CD4-positive, alpha-beta T cell treated with Interleukin-4 for 1 hour (primary cell): ENCODE results near the gene NPHP1.
"Not testable (repeated sequence)": the region's sequence is repeated elsewhere in the genome, so short reads cannot be mapped to it uniquely, and the experiment has no call there.

ENCODE experiments used
- DNase-seq, 2 donors: peaks; one replicate each; pipeline ENCODE4 v3.0.0-alpha.2; 2020 to 2022

The NPHP1 gene

DNA sequence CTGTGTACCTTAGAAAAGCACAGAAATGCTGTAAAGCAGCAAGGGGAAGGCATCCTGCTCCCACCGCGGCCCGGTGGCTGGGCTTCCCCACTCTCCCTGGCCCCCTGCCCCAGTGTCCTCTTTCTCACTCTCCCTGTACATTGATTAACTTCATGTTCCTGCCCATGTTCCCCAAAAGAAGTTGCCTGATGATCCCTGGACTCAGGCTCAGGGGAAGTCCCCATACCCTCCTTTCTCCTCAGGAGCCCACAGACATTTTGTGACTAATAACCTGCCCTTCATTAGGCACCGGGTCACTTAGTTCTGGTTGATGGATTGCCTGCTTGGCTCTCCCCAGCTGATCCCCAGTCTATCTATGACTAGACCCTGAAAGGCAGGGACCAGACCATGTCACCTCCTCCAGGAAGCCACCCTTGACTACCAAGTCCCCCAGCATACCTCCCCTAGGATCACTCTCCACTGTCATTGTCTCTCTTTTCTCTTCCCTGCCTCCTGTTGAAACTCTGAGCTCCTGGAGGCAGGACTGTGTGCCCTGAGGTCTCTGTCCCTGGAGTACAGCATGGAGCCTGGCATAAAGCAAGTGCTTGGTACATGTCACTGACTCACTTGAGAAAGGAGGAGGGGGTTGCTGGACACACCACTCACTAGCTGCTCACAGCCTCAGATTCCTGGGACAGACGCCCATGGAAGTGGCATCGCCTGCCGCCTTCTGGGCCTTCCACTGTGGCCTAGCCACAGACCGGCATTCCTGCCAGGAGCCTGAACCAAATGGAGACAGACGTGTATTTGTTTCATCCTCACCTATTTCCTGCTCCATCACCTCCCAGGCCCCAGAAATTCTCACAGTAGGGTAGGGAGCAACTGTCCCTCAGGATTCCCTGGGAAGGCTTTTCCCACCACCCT is 102.7 kb downstream of the NPHP1 start:
- DNase-seq: no peak

GRCh38 chr2:110101280-110101844 is 103.5 kb downstream of the NPHP1 start:
- DNase-seq: peak in 1 of 2 donors; percentile 30

GRCh38 chr2:110100880-110101279 is 103.9 kb downstream of the NPHP1 start:
- not testable (repeated sequence) for DNase-seq

GRCh38 chr2:110100480-110100879 is 104.3 kb downstream of the NPHP1 start:
- DNase-seq: no peak

DNA sequence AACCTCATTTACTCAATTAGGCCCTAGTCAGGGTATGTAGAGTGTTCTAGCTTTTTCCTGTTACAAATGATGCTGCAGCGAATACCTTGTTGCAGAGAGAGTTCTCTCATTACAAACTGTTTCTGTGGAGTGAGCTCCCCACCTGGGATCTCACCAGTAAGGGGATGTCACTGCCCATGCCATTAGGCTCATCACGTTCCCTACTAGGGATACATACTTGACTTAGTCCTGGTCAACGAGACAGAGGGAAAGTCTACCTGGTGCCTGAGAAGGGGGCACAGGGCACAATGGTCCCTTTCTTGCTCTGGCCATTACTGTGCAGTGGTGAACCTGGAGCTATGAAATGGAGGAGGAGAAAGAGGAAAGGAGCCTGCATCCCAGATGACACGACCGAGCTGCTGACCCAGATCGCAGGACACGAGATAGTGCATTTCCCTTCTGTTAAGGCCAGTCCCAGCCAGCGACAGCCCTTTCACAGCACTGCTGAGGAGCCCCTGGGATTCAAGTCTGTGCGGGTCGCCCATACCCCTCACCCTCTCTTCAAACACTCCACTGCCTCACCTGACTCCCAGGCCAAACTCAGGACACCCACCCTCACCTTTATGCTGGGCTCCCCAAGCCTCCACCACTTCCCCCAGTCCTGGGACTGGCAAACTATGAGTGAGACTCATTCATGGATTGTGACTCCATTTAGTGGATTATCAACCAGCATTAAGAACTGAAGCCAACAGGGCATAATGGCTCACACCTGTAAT is 105.2 kb downstream of the NPHP1 start:
- no peak for DNase-seq

- no peak for DNase-seq
Measured at GRCh38 chr2:110099038-110099425, 105.8 kb downstream of the NPHP1 start.

DNA sequence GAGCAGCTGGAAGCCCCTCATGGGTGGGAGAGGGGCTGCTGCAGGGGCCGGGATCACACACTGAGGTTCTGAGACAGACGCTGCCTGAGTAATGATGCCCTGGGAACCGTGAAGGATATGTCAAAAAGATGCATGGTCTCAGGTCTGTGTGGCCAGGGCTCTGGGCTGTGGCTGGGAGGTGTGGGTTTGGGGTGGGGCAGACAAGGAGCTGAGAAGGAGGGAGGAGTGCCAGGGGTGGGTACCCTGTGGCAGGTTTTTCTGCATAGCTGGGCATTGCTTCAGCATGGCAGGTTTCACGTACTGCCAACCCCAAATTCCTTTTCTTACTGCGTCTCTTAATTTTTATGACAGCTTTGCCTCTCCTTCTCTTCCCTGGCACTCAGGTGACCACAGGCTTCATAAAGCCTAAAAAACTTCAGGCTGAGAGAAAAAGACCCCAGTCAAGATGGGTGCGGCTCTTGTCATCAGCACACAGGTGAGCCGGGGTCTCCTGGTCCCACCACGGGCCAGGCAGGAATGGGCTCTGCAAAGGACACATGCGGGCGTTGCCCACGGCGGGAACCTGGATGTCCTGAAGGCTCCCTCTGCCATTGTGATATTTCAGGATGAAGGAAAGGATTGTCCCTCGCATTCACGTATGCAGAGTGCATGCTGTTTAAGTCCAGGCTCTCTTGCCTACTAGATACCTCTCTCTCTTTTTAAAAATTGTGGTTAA is 107.2 kb downstream of the NPHP1 start:
- no peak for DNase-seq

DNA sequence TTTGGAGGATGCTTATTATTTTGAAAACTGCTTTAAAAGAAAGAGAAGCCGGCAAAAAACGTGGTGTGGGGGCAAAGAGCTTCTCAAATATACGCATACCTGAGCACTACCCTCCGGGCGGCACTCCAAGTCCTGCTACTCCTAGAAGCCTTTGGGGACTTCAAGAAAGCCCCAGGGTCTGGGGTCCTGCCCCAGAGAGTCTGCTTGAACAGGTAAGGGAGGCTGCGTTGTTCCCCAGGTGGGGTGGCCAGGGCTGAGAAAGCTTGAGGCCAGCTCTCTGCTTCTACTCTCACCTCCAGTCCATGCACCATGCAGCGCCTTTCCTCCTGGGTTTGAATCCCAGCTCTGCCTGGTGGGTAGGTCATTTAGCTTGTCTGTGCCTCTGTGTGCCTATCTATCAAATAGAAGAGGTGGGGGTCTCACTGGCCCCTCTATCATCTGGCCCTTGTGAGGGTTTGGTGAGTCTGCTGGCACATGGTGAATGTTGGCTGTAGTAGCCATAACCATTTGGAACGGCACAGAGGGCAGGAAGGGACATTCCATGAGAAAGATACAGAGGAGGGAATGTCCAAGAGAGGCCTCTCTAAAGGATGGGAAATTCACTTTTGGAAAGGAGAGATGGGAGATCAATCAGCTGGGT is 108.7 kb downstream of the NPHP1 start:
- DNase-seq: no peak

GRCh38 chr2:110094884-110095534 is 109.8 kb downstream of the NPHP1 start:
- DNase-seq: not testable (repeated sequence)

GRCh38 chr2:110093924-110094323 is 110.9 kb downstream of the NPHP1 start:
- DNase-seq: not testable (repeated sequence)

GRCh38 chr2:110090164-110090563 is 114.6 kb downstream of the NPHP1 start:
- DNase-seq: not testable (repeated sequence)

DNA sequence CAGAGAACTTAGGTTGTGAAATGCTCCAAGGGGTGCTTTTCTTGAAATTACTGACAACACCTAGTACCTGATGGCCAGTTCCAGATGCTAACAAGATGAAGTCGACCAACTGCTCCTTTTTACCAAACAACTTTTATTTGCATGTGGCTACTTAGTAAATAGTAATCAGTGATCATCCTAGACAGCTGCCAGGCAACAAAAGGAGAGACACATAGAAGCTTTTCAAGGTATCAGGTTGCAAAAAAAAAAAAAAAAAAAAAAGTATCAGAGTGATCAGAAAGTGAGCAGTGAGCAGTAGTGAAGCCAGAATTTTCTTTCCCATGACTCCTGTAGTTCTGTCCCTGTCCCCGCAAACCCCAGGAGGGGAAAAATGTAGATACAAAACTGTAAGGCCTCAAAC is 121.1 kb downstream of the NPHP1 start:
- DNase-seq: not testable (repeated sequence)

DNA sequence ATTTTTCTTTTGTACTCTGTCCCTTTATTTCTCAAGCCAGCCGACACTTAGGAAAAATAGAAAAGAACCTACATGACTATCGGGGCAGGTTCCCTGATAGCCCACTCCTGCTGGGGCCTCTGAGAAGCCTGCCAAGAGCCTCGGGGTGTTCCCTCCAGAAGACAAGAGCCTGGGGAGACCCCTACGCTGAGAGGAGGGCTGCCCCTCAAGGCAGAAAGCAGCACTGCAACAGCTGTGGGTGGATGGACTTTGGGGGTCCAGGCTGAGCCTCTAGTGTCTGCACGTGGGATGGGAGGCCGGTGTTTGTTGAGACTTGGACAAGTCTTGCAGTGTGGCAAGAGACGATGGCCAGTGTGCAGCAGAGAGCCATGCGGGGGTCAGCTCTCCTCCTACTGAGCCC is 121.7 kb downstream of the NPHP1 start:
- DNase-seq: not testable (repeated sequence)

DNA sequence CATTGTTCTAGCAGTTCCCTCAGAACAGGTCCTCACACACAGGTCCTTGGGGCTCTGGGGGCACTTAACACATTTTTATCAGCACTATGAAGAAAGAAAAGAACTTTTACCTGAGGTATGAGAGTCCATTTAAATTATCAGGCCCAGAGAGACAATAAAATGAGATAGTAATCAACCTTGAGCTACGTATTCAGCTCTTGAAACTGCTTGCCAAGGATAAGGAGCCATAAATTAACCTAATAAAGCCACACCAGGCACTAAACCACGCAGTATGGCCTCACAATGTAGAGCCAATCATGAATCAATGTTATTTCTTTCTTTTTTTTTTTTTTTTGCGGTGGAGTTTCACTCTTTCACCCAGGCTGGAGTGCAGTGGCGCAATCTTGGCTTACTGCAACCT is 126.7 kb downstream of the NPHP1 start:
- DNase-seq: not testable (repeated sequence)

DNA sequence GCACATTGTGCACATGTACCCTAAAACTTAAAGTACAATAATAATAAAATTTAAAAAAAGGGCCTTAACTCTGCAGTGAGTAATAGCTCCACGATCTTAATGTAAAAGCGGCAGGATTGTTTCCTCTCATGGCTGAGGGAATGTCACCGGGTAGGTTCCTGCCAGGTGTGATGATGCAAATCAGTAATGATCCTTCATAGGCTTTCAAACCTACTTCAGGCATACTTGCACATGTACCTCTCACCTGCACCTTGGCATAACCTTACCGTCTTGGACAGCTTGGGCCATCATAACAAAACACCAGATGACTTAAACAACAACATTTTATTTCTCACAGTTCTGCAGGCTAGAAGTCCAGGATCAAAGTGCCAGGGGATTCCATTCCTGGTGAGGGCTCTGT is 128.9 kb downstream of the NPHP1 start:
- DNase-seq: not testable (repeated sequence)
